HepG2 (cell line): ENCODE results near the gene NEDD8. TPM values are rescaled to one million over a fixed set of nuclear protein-coding genes. Genes with fewer than 3 reads are reported as not detected.

Source experiments
- ARID4A ChIP-seq: sonication (generic); formaldehyde crosslinking; IDR thresholded peaks from 2 replicates; pipeline ENCODE4 v1.5.0; 2020; ENCODE audit warnings: mild to moderate bottlenecking, missing genetic modification reagents, borderline replicate concordance
- CCAR2 ChIP-seq: fragments of 200-400 bp; formaldehyde crosslinking; optimal IDR thresholded peaks from 2 replicates; pipeline ENCODE3; 2018; ENCODE audit warnings: low read depth, mild to moderate bottlenecking, low read length, moderate library complexity
- CENPT ChIP-seq: sonication (generic); formaldehyde crosslinking; IDR thresholded peaks from 2 replicates; pipeline ENCODE4 v1.8.0; 2022; ENCODE audit warnings: low read depth, mild to moderate bottlenecking, moderate library complexity, missing genetic modification reagents
- ELF4 ChIP-seq: sonication (generic); formaldehyde crosslinking; IDR thresholded peaks from 2 replicates; pipeline ENCODE4 v1.5.0; 2020; ENCODE audit warnings: missing genetic modification reagents, mild to moderate bottlenecking, moderate library complexity, borderline replicate concordance
- GABPB1 ChIP-seq: IDR thresholded peaks from 2 replicates; pipeline ENCODE4 v1.6.1; 2016; ENCODE audit warnings: mild to moderate bottlenecking, missing genetic modification reagents, moderate library complexity, missing compliant biosample characterization
- JUN ChIP-seq: sonication (generic); formaldehyde crosslinking; IDR thresholded peaks from 2 replicates; pipeline ENCODE4 v1.4.0; 2020; ENCODE audit warnings: mild to moderate bottlenecking, missing genetic modification reagents
- KLF9 ChIP-seq: IDR thresholded peaks from 2 replicates; pipeline ENCODE4 v1.6.1; 2016; ENCODE audit warnings: low read depth
- MED13 ChIP-seq: sonication (generic); formaldehyde crosslinking; IDR thresholded peaks from 2 replicates; pipeline ENCODE4 v1.5.0; 2020; ENCODE audit warnings: missing genetic modification reagents
- MLXIP ChIP-seq: sonication (generic); formaldehyde crosslinking; IDR thresholded peaks from 2 replicates; pipeline ENCODE4 v1.9.0; 2021; ENCODE audit warnings: missing genetic modification reagents, borderline replicate concordance
- RXRA ChIP-seq: sonication (generic); formaldehyde crosslinking; IDR thresholded peaks from 2 replicates; pipeline ENCODE4 v1.5.1; 2020; ENCODE audit warnings: missing genetic modification reagents
- SRSF4 ChIP-seq: fragments of 200-400 bp; formaldehyde crosslinking; IDR thresholded peaks from one replicate; pipeline ENCODE4 v1.6.1; 2018; ENCODE audit warnings: mild to moderate bottlenecking, low read depth, low read length, moderate library complexity; ENCODE audit not compliant: poor library complexity, severe bottlenecking
- SRSF9 ChIP-seq: fragments of 200-400 bp; formaldehyde crosslinking; IDR thresholded peaks from 2 replicates; pipeline ENCODE4 v1.6.1; 2018; ENCODE audit warnings: borderline replicate concordance, mild to moderate bottlenecking, low read depth, low read length; ENCODE audit not compliant: insufficient read depth, poor library complexity, severe bottlenecking
- TIGD3 ChIP-seq: sonication (generic); formaldehyde crosslinking; IDR thresholded peaks from 2 replicates; pipeline ENCODE4 v1.5.1; 2020; ENCODE audit warnings: mild to moderate bottlenecking, missing genetic modification reagents, borderline replicate concordance
- ZBTB8A ChIP-seq: sonication (generic); formaldehyde crosslinking; IDR thresholded peaks from 2 replicates; pipeline ENCODE4 v1.4.0; 2020; ENCODE audit warnings: mild to moderate bottlenecking, low read depth, missing genetic modification reagents, borderline replicate concordance
- ZNF580 ChIP-seq: IDR thresholded peaks from 2 replicates; pipeline ENCODE4 v1.6.1; 2016; ENCODE audit warnings: low read depth, borderline replicate concordance
- ZXDC ChIP-seq: sonication (generic); formaldehyde crosslinking; IDR thresholded peaks from 2 replicates; pipeline ENCODE4 v1.5.0; 2020; ENCODE audit warnings: mild to moderate bottlenecking, missing genetic modification reagents
- polyA plus RNA-seq, 8 experiments: library from polyadenylated mRNA; depleted of rRNA in 3 of 8; stranded (reverse) in 7 of 8; unstranded in 1 of 8; fragments of >200 nt; fragmentation: Illumina TruSeq in 4 of 8; extraction: Trizol in 4 of 8; gene quantifications; 2 replicates each; pipeline versions ENCODE4 v1.2.1 to v1.2.3, GENCODE V29; 2011 to 2016; ENCODE audit warnings: low read depth in 4 of 8, missing spikeins in 1 of 8, mixed read lengths in 1 of 8; ENCODE audit not compliant: insufficient read depth in 1 of 8
- total RNA-seq, 5 experiments: library from RNA; depleted of rRNA; stranded (reverse); fragments of >200 nt; fragmentation: Illumina TruSeq; extraction: Trizol; gene quantifications; 2 replicates each; pipeline ENCODE4 v1.2.3, GENCODE V29; 2016; ENCODE audit warnings: low read depth in 1 of 5

NEDD8 gene
- total and polyA plus RNA-seq, 2 of the 13 experiments (the other 11 are each of a cell fraction or from before 2014, with no cell fraction given), result 535 to 713 TPM

- TF ChIP-seq ARID4A (CRISPR knock-in tag) (peak; percentile 100), CENPT (CRISPR knock-in tag) (peak; percentile 98), MED13 (CRISPR knock-in tag) (peak; percentile 98), ZBTB8A (CRISPR knock-in tag) (peak; percentile 79), JUN (CRISPR knock-in tag) (peak; percentile 87), SRSF4 (peak; percentile 97), SRSF9 (no peak), ZNF580 (CRISPR knock-in tag) (peak; percentile 100), GABPB1 (CRISPR knock-in tag) (peak; percentile 97), KLF9 (CRISPR knock-in tag) (peak; percentile 64; the same call in 1 of the 2 replicates), RXRA (CRISPR knock-in tag) (peak; percentile 78), TIGD3 (CRISPR knock-in tag) (peak; percentile 98), CCAR2 (peak; percentile 93), ELF4 (CRISPR knock-in tag) (peak; percentile 97), ZXDC (CRISPR knock-in tag) (peak; percentile 98), MLXIP (peak; percentile 90)
Observed at GRCh38 chr14:24271134-24271833, 39.1 kb upstream of the NEDD8 start, which contains the start of gene RABGGTA (continued).
